Measurements from ENCODE around the gene NACC2. TPM values are rescaled to one million over a fixed set of nuclear protein-coding genes. Genes with fewer than 3 reads are reported as not detected.

Gene NACC2
- polyA plus RNA-seq, 1 donor (not counting 4 experiments of a cell fraction or from before 2014, with no cell fraction given): 4.6 TPM

- Histone ChIP-seq H3K4me2 (ENCODE audit: control insufficient read depth, extremely low read depth, insufficient read depth, low read depth, low read length) (no peak overlapping the region), H4K20me1 (ENCODE audit: control insufficient read depth, extremely low read depth, insufficient read depth, low read length) (no peaks in the 10 kb centered on the region), H3K9ac (ENCODE audit: control insufficient read depth, extremely low read depth, insufficient read depth, low read length) (no peak overlapping the region), H3K36me3 (ENCODE audit: control insufficient read depth in 2 of 2, extremely low read depth in 1 of 2, insufficient read depth in 2 of 2, low read length in 2 of 2) (no peaks in the 10 kb centered on the region), H3K4me1 (ENCODE audit: control insufficient read depth, extremely low read depth, insufficient read depth, low read length) (peaks cover 4% of the 10 kb centered on the region), H3K79me2 (ENCODE audit: control insufficient read depth, insufficient read depth, low read length) (no peaks in the 10 kb centered on the region), H3K9me1 (ENCODE audit: control insufficient read depth, extremely low read depth, insufficient read depth, low read length) (no peaks in the 10 kb centered on the region), H3K9me3 (ENCODE audit: control insufficient read depth, low read depth, low read length) (no peaks in the 10 kb centered on the region), H3K4me3 (ENCODE audit: control insufficient read depth in 2 of 3, extremely low read depth in 1 of 3, insufficient read depth in 2 of 3, low read depth in 1 of 3, low read length in 3 of 3) (no peak overlapping the region), H3K27me3 (ENCODE audit: control insufficient read depth, extremely low read depth, insufficient read depth, low read length) (peaks cover 28% of the 10 kb centered on the region), H3K27ac (ENCODE audit: control insufficient read depth, insufficient read depth, low read length) (no peak overlapping the region), H2AFZ (ENCODE audit: control insufficient read depth, low read length) (no peak overlapping the region)
- no peak for FAIRE-seq
- TF ChIP-seq CTCF (optimal IDR thresholded peaks at IDR 0.05 in 1 of 3, IDR thresholded peaks at IDR 0.05 in 1 of 3, conservative IDR thresholded peaks at IDR 0.05 in 1 of 3; ENCODE audit: extremely low read depth in 1 of 3, insufficient read depth in 2 of 3, low read length in 3 of 3) (no peak), EZH2 (IDR thresholded peaks at IDR 0.05; ENCODE audit: low read length) (no peak)
- DNase-seq (ENCODE audit: low read depth, low spot score): no peak
- dilution Hi-C loops (cut with MboI; ENCODE audit: extremely low pct_ligation_motif_present, low sequenced_read_pairs): no loop called here
These were observed 5.9 kb upstream of the NACC2 start for GRCh38 chr9:136100700-136101614.

- no peak for DNase-seq (ENCODE audit: low read depth, low spot score)
- Histone ChIP-seq H3K4me1 (ENCODE audit: control insufficient read depth, extremely low read depth, insufficient read depth, low read length) (peaks cover 6% of the 10 kb centered on the region), H3K9me1 (ENCODE audit: control insufficient read depth, extremely low read depth, insufficient read depth, low read length) (no peaks in the 10 kb centered on the region), H3K79me2 (ENCODE audit: control insufficient read depth, insufficient read depth, low read length) (peaks cover under 1% of the 10 kb centered on the region), H3K4me2 (ENCODE audit: control insufficient read depth, extremely low read depth, insufficient read depth, low read depth, low read length) (no peak overlapping the region), H3K9ac (ENCODE audit: control insufficient read depth, extremely low read depth, insufficient read depth, low read length) (no peak overlapping the region), H3K36me3 (ENCODE audit: control insufficient read depth in 2 of 2, extremely low read depth in 1 of 2, insufficient read depth in 2 of 2, low read length in 2 of 2) (no peaks in the 10 kb centered on the region), H3K27ac (ENCODE audit: control insufficient read depth, insufficient read depth, low read length) (no peak overlapping the region), H3K27me3 (ENCODE audit: control insufficient read depth, extremely low read depth, insufficient read depth, low read length) (peaks cover 17% of the 10 kb centered on the region), H3K4me3 (ENCODE audit: control insufficient read depth in 2 of 3, extremely low read depth in 1 of 3, insufficient read depth in 2 of 3, low read depth in 1 of 3, low read length in 3 of 3) (no peak overlapping the region), H3K9me3 (ENCODE audit: control insufficient read depth, low read depth, low read length) (no peaks in the 10 kb centered on the region), H2AFZ (ENCODE audit: control insufficient read depth, low read length) (no peak overlapping the region), H4K20me1 (ENCODE audit: control insufficient read depth, extremely low read depth, insufficient read depth, low read length) (no peaks in the 10 kb centered on the region)
- no peak for FAIRE-seq
- dilution Hi-C loops (cut with MboI; ENCODE audit: extremely low pct_ligation_motif_present, low sequenced_read_pairs): no loop called here
- TF ChIP-seq CTCF (optimal IDR thresholded peaks at IDR 0.05 in 1 of 3, IDR thresholded peaks at IDR 0.05 in 1 of 3, conservative IDR thresholded peaks at IDR 0.05 in 1 of 3; ENCODE audit: extremely low read depth in 1 of 3, insufficient read depth in 2 of 3, low read length in 3 of 3) (no peak), EZH2 (IDR thresholded peaks at IDR 0.05; ENCODE audit: low read length) (no peak)
These were observed 4.5 kb upstream of the NACC2 start for GRCh38 chr9:136099542-136099941.
